Uterus (tissue), 2 donors: ENCODE data around the gene NETO2.

Experiments
- CTCF ChIP-seq, 4 experiments: fragments of 200-600 bp in 2 of 4; fragments of 450-650 bp in 2 of 4; sonication (generic) in 2 of 4; IDR thresholded peaks; one replicate each; pipeline ENCODE4 v1.5.1; 2016 to 2019; ENCODE audit warnings: antibody characterized with exemption in 4 of 4, mild to moderate bottlenecking in 2 of 4, moderate library complexity in 1 of 4
- POLR2A ChIP-seq, 2 donors: fragments of 450-650 bp; IDR thresholded peaks; one replicate each; pipeline ENCODE4 v1.6.1; 2016; ENCODE audit warnings: antibody characterized with exemption in 2 of 2, mild to moderate bottlenecking in 1 of 2, moderate library complexity in 1 of 2

- no peak for TF ChIP-seq POLR2A (IDR thresholded peaks at IDR 0.05)
- TF ChIP-seq CTCF (IDR thresholded peaks at IDR 0.05): no peak
Measured at GRCh38 chr16:47156680-47157215, 13.0 kb upstream of the NETO2 start.
